ENCODE measurements around the gene SETD1B. TPM values are rescaled to one million over a fixed set of nuclear protein-coding genes. Genes with fewer than 3 reads are reported as not detected.

SETD1B gene
- total RNA-seq, 5 donors from 2014 or later (not counting 1 experiment from before 2014, with no cell fraction given): 87.7 to 106 (median 96.0) TPM

- ChIA-PET CTCF (interaction anchor here (0.6 to 13.1 kb wide), 4 partner anchors 13 to 140 kb away, joined by 3 to 344 read pairs (median 48); partner anchors contain the start of gene RHOF (in 2 of the 2)), POLR2A (no interaction called here)
- peak overlapping the region; percentile 21 to 98 (median 28) for H3K4me3 Mint-ChIP-seq
- Histone ChIP-seq H3K4me1 (ENCODE audit: control insufficient read depth in 1 of 2, extremely low read depth in 1 of 2, insufficient read depth in 2 of 2, low read length in 2 of 2) (peaks cover 26 to 82% of the 10 kb centered on the region in 2 experiments), H3K27me3 (replicated peaks in 1 of 2; ENCODE audit: control insufficient read depth in 2 of 2, extremely low read depth in 1 of 2, insufficient read depth in 2 of 2, low read length in 1 of 2) (no peaks in the 10 kb centered on the region), H3K36me3 (ENCODE audit: control insufficient read depth in 2 of 2, extremely low read depth in 1 of 2, insufficient read depth in 1 of 2, low read length in 1 of 2) (peaks cover 0 to 53% of the 10 kb centered on the region in 2 donors), H3K4me3 (ENCODE audit: control insufficient read depth in 1 of 2, extremely low read depth in 1 of 2, low read length in 1 of 2) (no peak overlapping the region), H3K9me3 (no peaks in the 10 kb centered on the region), H3K27ac (ENCODE audit: low read length) (no peak overlapping the region)
- ATAC-seq (replicated peaks in 1 of 4) (no peak), DNase-seq (no peak)
- peaks cover 46 to 69% (median 52%) of the 10 kb centered on the region in 3 donors for H3K4me1 Mint-ChIP-seq
- H3K27me3 Mint-ChIP-seq: no peaks in the 10 kb centered on the region
- peak overlapping the region; percentile 68 to 82 for H3K27ac Mint-ChIP-seq
- 100% methylated on average over 1 of the region's 8 CpGs for WGBS (ENCODE audit: insufficient coverage)
- H3K36me3 Mint-ChIP-seq: peaks cover 30% of the 10 kb centered on the region
- H3K9me3 Mint-ChIP-seq: no peaks in the 10 kb centered on the region
Measured at GRCh38 chr12:121808623-121809022, 4.8 kb downstream of the SETD1B start.

- Mint-ChIP-seq H3K4me3 (peak overlapping the region in 2 of 3 donors; percentile 31 to 40), H3K36me3 (peaks cover 32% of the 10 kb centered on the region), H3K27me3 (no peaks in the 10 kb centered on the region), H3K27ac (peak overlapping the region; percentile 46 to 82), H3K4me1 (peaks cover 49 to 75% (median 54%) of the 10 kb centered on the region in 3 donors), H3K9me3 (no peaks in the 10 kb centered on the region)
- POLR2A ChIA-PET: interaction anchor here (0.6 to 2.7 kb wide), 4 partner anchors 8 to 17 kb away, joined by 3 to 22 read pairs (median 4); partner anchors contain the start of gene RHOF (in 1 of the 2)
- CTCF ChIA-PET: interaction anchor here (1.5 to 13.1 kb wide), 3 partner anchors 14 to 32 kb away, joined by 5 to 344 read pairs (median 92); partner anchors contain the start of gene RHOF (in 2 of the 2)
- DNase-seq (no peak), ATAC-seq (replicated peaks in 1 of 4) (no peak)
- 93% methylated on average over 25 of the region's 27 CpGs for whole genome bisulfite sequencing (ENCODE audit: insufficient coverage)
- no peak overlapping the region for H3K27ac ChIP-seq (ENCODE audit: low read length)
- H3K4me1 ChIP-seq (ENCODE audit: control insufficient read depth in 1 of 2, extremely low read depth in 1 of 2, insufficient read depth in 2 of 2, low read length in 2 of 2): peaks cover 26 to 90% of the 10 kb centered on the region in 2 experiments
- peaks cover 0 to 61% of the 10 kb centered on the region in 2 donors for H3K36me3 ChIP-seq (ENCODE audit: control insufficient read depth in 2 of 2, extremely low read depth in 1 of 2, insufficient read depth in 1 of 2, low read length in 1 of 2)
- no peaks in the 10 kb centered on the region for H3K27me3 ChIP-seq (replicated peaks in 1 of 2; ENCODE audit: control insufficient read depth in 2 of 2, extremely low read depth in 1 of 2, insufficient read depth in 2 of 2, low read length in 1 of 2)
- H3K9me3 ChIP-seq: no peaks in the 10 kb centered on the region
- H3K4me3 ChIP-seq (ENCODE audit: control insufficient read depth in 1 of 2, extremely low read depth in 1 of 2, low read length in 1 of 2): no peak overlapping the region
Measured at GRCh38 chr12:121809712-121810116, 5.9 kb downstream of the SETD1B start.

GRCh38 chr12:121810234-121810817 lies 6.5 kb downstream of the SETD1B start:
- H3K4me1 ChIP-seq (ENCODE audit: control insufficient read depth in 1 of 2, extremely low read depth in 1 of 2, insufficient read depth in 2 of 2, low read length in 2 of 2): peaks cover 26 to 86% of the 10 kb centered on the region in 2 experiments
- peaks cover 5 to 67% of the 10 kb centered on the region in 2 donors for H3K36me3 ChIP-seq (ENCODE audit: control insufficient read depth in 2 of 2, extremely low read depth in 1 of 2, insufficient read depth in 1 of 2, low read length in 1 of 2)
- no peak overlapping the region for H3K4me3 ChIP-seq (ENCODE audit: control insufficient read depth in 1 of 2, extremely low read depth in 1 of 2, low read length in 1 of 2)
- Mint-ChIP-seq H3K4me3 (peak overlapping the region in 2 of 3 donors; percentile 13 to 90), H3K27me3 (no peaks in the 10 kb centered on the region), H3K27ac (peak overlapping the region; percentile 78 to 86), H3K9me3 (no peaks in the 10 kb centered on the region), H3K4me1 (peaks cover 50 to 76% (median 55%) of the 10 kb centered on the region in 3 donors), H3K36me3 (peaks cover 34% of the 10 kb centered on the region)
- no peaks in the 10 kb centered on the region for H3K9me3 ChIP-seq
- no peaks in the 10 kb centered on the region for H3K27me3 ChIP-seq (replicated peaks in 1 of 2; ENCODE audit: control insufficient read depth in 2 of 2, extremely low read depth in 1 of 2, insufficient read depth in 2 of 2, low read length in 1 of 2)
- 88% methylated on average over 24 of the region's 33 CpGs for WGBS (ENCODE audit: insufficient coverage)
- no peak for DNase-seq
- ChIA-PET CTCF (interaction anchor here (0.6 to 13.1 kb wide), 9 partner anchors 8 to 124 kb away, joined by 3 to 344 read pairs (median 5); partner anchors contain the start of gene RHOF (in 2 of the 2)), POLR2A (interaction anchor here (0.5 to 2.7 kb wide), 8 partner anchors 8 to 82 kb away, joined by 3 to 22 read pairs (median 6); partner anchors contain the start of gene RHOF (in 1 of the 2))
- H3K27ac ChIP-seq (ENCODE audit: low read length): no peak overlapping the region
- ATAC-seq (replicated peaks in 1 of 4): no peak

GRCh38 chr12:121810833-121811433 lies 7.1 kb downstream of the SETD1B start:
- ATAC-seq (replicated peaks in 1 of 4): no peak
- Mint-ChIP-seq H3K27me3 (no peaks in the 10 kb centered on the region), H3K4me1 (peaks cover 52 to 75% (median 58%) of the 10 kb centered on the region in 3 donors), H3K36me3 (peaks cover 36% of the 10 kb centered on the region), H3K27ac (peak overlapping the region; percentile 78 to 86), H3K9me3 (no peaks in the 10 kb centered on the region), H3K4me3 (peak overlapping the region; percentile 80 to 90 (median 81))
- H3K4me3 ChIP-seq (ENCODE audit: control insufficient read depth in 1 of 2, extremely low read depth in 1 of 2, low read length in 1 of 2): peak overlapping the region; percentile 42 to 63
- H3K27ac ChIP-seq (ENCODE audit: low read length): no peak overlapping the region
- H3K36me3 ChIP-seq (ENCODE audit: control insufficient read depth in 2 of 2, extremely low read depth in 1 of 2, insufficient read depth in 1 of 2, low read length in 1 of 2): peaks cover 8 to 71% of the 10 kb centered on the region in 2 donors
- H3K27me3 ChIP-seq (replicated peaks in 1 of 2; ENCODE audit: control insufficient read depth in 2 of 2, extremely low read depth in 1 of 2, insufficient read depth in 2 of 2, low read length in 1 of 2): no peaks in the 10 kb centered on the region
- 70% methylated on average over 3 of the region's 6 CpGs for WGBS (ENCODE audit: insufficient coverage)
- no peak for DNase-seq
- H3K4me1 ChIP-seq (ENCODE audit: control insufficient read depth in 1 of 2, extremely low read depth in 1 of 2, insufficient read depth in 2 of 2, low read length in 2 of 2): peaks cover 26 to 82% of the 10 kb centered on the region in 2 experiments
- POLR2A ChIA-PET: interaction anchor here (0.5 to 2.7 kb wide), 10 partner anchors 9 to 81 kb away, joined by 3 to 22 read pairs (median 6); partner anchors contain the start of gene RHOF (in 1 of the 2)
- CTCF ChIA-PET: interaction anchor here (0.6 to 13.1 kb wide), 14 partner anchors 9 to 261 kb away, joined by 3 to 344 read pairs (median 5); partner anchors contain the start of genes RHOF (in 2 of the 2) and PSMD9 (in 1 of the 2)
- H3K9me3 ChIP-seq: no peaks in the 10 kb centered on the region

- peak overlapping the region; percentile 80 to 90 (median 81) for H3K4me3 Mint-ChIP-seq
- no peaks in the 10 kb centered on the region for H3K27me3 ChIP-seq (replicated peaks in 1 of 2; ENCODE audit: control insufficient read depth in 2 of 2, extremely low read depth in 1 of 2, insufficient read depth in 2 of 2, low read length in 1 of 2)
- POLR2A ChIA-PET: interaction anchor here (0.6 to 2.7 kb wide), 7 partner anchors 13 to 78 kb away, joined by 3 to 22 read pairs (median 7); no protein-coding TSS in a partner anchor
- H3K36me3 ChIP-seq (ENCODE audit: control insufficient read depth in 2 of 2, extremely low read depth in 1 of 2, insufficient read depth in 1 of 2, low read length in 1 of 2): peaks cover 12 to 79% of the 10 kb centered on the region in 2 donors
- under 1% methylated on average over 41 of the region's 46 CpGs for WGBS (ENCODE audit: insufficient coverage)
- H3K9me3 ChIP-seq: no peaks in the 10 kb centered on the region
- CTCF ChIA-PET: interaction anchor here (0.6 to 13.1 kb wide), 22 partner anchors 9 to 689 kb away, joined by 3 to 344 read pairs (median 4); partner anchors contain the start of genes RHOF (in 2 of the 2), PSMD9 (in 1 of the 2) and ZCCHC8 (in 1 of the 2)
- H3K27me3 Mint-ChIP-seq: no peaks in the 10 kb centered on the region
- peaks cover 19 to 74% of the 10 kb centered on the region in 2 experiments for H3K4me1 ChIP-seq (ENCODE audit: control insufficient read depth in 1 of 2, extremely low read depth in 1 of 2, insufficient read depth in 2 of 2, low read length in 2 of 2)
- peak overlapping the region; percentile 70 to 86 for H3K27ac Mint-ChIP-seq
- H3K36me3 Mint-ChIP-seq: peaks cover 39% of the 10 kb centered on the region
- peak overlapping the region; percentile 62 to 63 for H3K4me3 ChIP-seq (ENCODE audit: control insufficient read depth in 1 of 2, extremely low read depth in 1 of 2, low read length in 1 of 2)
- H3K9me3 Mint-ChIP-seq: no peaks in the 10 kb centered on the region
- peak overlapping the region; percentile 31 for H3K27ac ChIP-seq (ENCODE audit: low read length)
- H3K4me1 Mint-ChIP-seq: peaks cover 45 to 73% (median 55%) of the 10 kb centered on the region in 3 donors
- ATAC-seq (replicated peaks in 1 of 4) (peak; percentile 73 to 83 (median 78)), DNase-seq (peak in 27 of 35 experiments; percentile 46 to 81 (median 63))
Measured at GRCh38 chr12:121811434-121812319, 7.9 kb downstream of the SETD1B start.

All from T-cell (primary cell).